K562 (cell line): ENCODE measurements around the gene UBASH3B. TPM values are rescaled to one million over a fixed set of nuclear protein-coding genes. Genes with fewer than 3 reads are reported as not detected.

Source experiments
- ATAC-seq: fragments of 200-7000 bp; cut with Tn5 transposase; 3 replicates; pipeline ENCODE4 v1.9.1; 2020; ENCODE audit warnings: moderate library complexity
- BruUV-seq: library from RNA; stranded (reverse); fragments of 400-500 nt; replicated peaks from 2 replicates; lab custom pipeline; 2021; lab: Mats Ljungman, UMichigan
- CTCF ChIA-PET: fragments of 300-600 bp; formaldehyde crosslinking; extraction: SDS; loops from one replicate; lab custom pipeline; 2021; ENCODE audit warnings: low intra/inter-chr PET ratio; lab: Yijun Ruan, JAX
- POLR2A ChIA-PET: fragments of 300-600, 350-650 bp; sonication (Branson Sonifier 250); formaldehyde crosslinking; extraction: SDS; loops from one replicate; lab custom pipeline; 2021; ENCODE audit warnings: antibody characterized with exemption, inconsistent platforms; lab: Yijun Ruan, JAX
- DNase-seq, 4 experiments: peaks; one replicate each; pipeline versions ENCODE4 v3.0.0 to v3.0.0-alpha.2; 2011 to 2018; ENCODE audit warnings: low spot score in 3 of 4, mixed read lengths in 3 of 4; ENCODE audit errors: extremely low read depth in 1 of 4
- FAIRE-seq: peaks from 2 replicates; lab custom pipeline; 2011; peaks lifted over from hg19 to GRCh38; lab: Jason Lieb, UNC
- H2AFZ ChIP-seq: 2 replicates; pipeline ENCODE4 v1.6.0; 2011; ENCODE audit warnings: low read depth, low read length, control low read depth, inconsistent platforms
- H3K27ac ChIP-seq: fragments of 200-600 bp; 3 replicates; pipeline ENCODE4 v1.8.0; 2011; ENCODE audit warnings: low read depth, mild to moderate bottlenecking, control low read depth, inconsistent platforms, low read length, moderate library complexity, mixed read lengths; ENCODE audit errors: extremely low read depth
- H3K27me3 ChIP-seq, 2 experiments: fragments of 300-600 bp in 1 of 2; 2 replicates in 1 of 2; 3 replicates in 1 of 2; pipeline versions ENCODE4 v1.6.0 to v1.8.0; 2011; ENCODE audit warnings: inconsistent platforms in 2 of 2, low read length in 2 of 2, mild to moderate bottlenecking in 1 of 2, mixed read lengths in 1 of 2, moderate library complexity in 1 of 2; ENCODE audit not compliant: control insufficient read depth in 2 of 2, insufficient read depth in 2 of 2
- H3K36me3 ChIP-seq: fragments of 300-600 bp; 3 replicates; pipeline ENCODE4 v1.8.0; 2011; ENCODE audit warnings: mild to moderate bottlenecking, low read length, inconsistent platforms; ENCODE audit not compliant: control insufficient read depth, insufficient read depth
- H3K4me1 ChIP-seq, 2 experiments: fragments of 200-600 bp in 1 of 2; replicated peaks in 1 of 2; 2 replicates in 1 of 2; 3 replicates in 1 of 2; pipeline versions ENCODE4 v1.5.1 to v1.8.0; 2011; ENCODE audit warnings: inconsistent platforms in 2 of 2, low read length in 2 of 2, mild to moderate bottlenecking in 1 of 2, mixed read lengths in 1 of 2, moderate library complexity in 1 of 2; ENCODE audit not compliant: control insufficient read depth in 2 of 2, insufficient read depth in 2 of 2
- H3K4me2 ChIP-seq: 2 replicates; pipeline ENCODE4 v1.6.1; 2011; ENCODE audit warnings: low read length, control low read depth, inconsistent platforms, mixed read lengths; ENCODE audit not compliant: insufficient read depth
- H3K4me3 ChIP-seq: fragments of 200-600 bp; sonication (generic), shearing (Covaris generic); 2 replicates; pipeline ENCODE4 v1.5.1; 2016; ENCODE audit warnings: control low read depth, inconsistent platforms
- H3K79me2 ChIP-seq: fragments of 200-600 bp; 3 replicates; pipeline ENCODE4 v1.8.0; 2011; ENCODE audit warnings: low read length, inconsistent platforms; ENCODE audit not compliant: control insufficient read depth, insufficient read depth
- H3K9ac ChIP-seq, 2 experiments: 2 replicates each; pipeline versions ENCODE4 v1.6.0 to v1.6.1; 2011; ENCODE audit warnings: low read depth in 2 of 2, low read length in 2 of 2, control low read depth in 1 of 2, inconsistent platforms in 1 of 2, mild to moderate bottlenecking in 1 of 2, mixed read lengths in 1 of 2; ENCODE audit not compliant: insufficient read depth in 1 of 2
- H3K9me1 ChIP-seq: one replicate; pipeline ENCODE4 v1.6.0; 2011; ENCODE audit warnings: inconsistent platforms, mild to moderate bottlenecking, low read length, moderate library complexity; ENCODE audit not compliant: control insufficient read depth, insufficient read depth
- H3K9me3 ChIP-seq: replicated peaks from 2 replicates; pipeline ENCODE4 v1.5.1; 2011; ENCODE audit warnings: low read depth, low read length, inconsistent platforms; ENCODE audit not compliant: control insufficient read depth, insufficient read depth
- H4K20me1 ChIP-seq: replicated peaks from 2 replicates; pipeline ENCODE4 v1.6.1; 2011; ENCODE audit warnings: low read length, inconsistent platforms, mixed read lengths; ENCODE audit not compliant: control insufficient read depth, insufficient read depth
- BRF1 ChIP-seq: IDR thresholded peaks from 3 replicates; pipeline ENCODE4 v1.6.1; 2011; ENCODE audit warnings: borderline replicate concordance, mild to moderate bottlenecking; ENCODE audit not compliant: insufficient read length; ENCODE audit errors: extremely low read depth
- HMG20B ChIP-seq: fragments of 250-450 bp; sonication (Bioruptor Pico); IDR thresholded peaks from 2 replicates; pipeline ENCODE4 v1.5.0; 2021; ENCODE audit warnings: mild to moderate bottlenecking
- RFX5 ChIP-seq: IDR thresholded peaks from 2 replicates; pipeline ENCODE4 v1.6.1; 2011; ENCODE audit warnings: low read depth, mild to moderate bottlenecking, improper control_type of control experiment, low read length
- SRSF9 ChIP-seq: fragments of 200-400 bp; formaldehyde crosslinking; IDR thresholded peaks from 2 replicates; pipeline ENCODE4 v1.6.1; 2017; ENCODE audit warnings: low read depth, low read length, borderline replicate concordance
- TBP ChIP-seq: optimal IDR thresholded peaks from 2 replicates; pipeline ENCODE3; 2011; ENCODE audit warnings: low read depth, low read length, improper control_type of control experiment
- WGBS: fragments of 100-300 bp; shearing (Covaris generic); methylation state at CpG from one replicate; pipeline ENCODE4 v1.1.6; 2016; ENCODE audit warnings: low coverage, mixed read lengths; ENCODE audit not compliant: insufficient coverage; ENCODE audit errors: missing lambda C conversion rate; 5-methylcytosine and 5-hydroxymethylcytosine counted together
- in situ Hi-C: fragments of 300-500 bp; cut with MboI; formaldehyde crosslinking; loops from 4 replicates; pipeline ENCODE4 v1.15.0; 2018; ENCODE audit warnings: inconsistent platforms, mixed read lengths
- intact Hi-C: fragments of 100-400 bp; cut with micrococcal nuclease; formaldehyde crosslinking; loops from 2 replicates; pipeline ENCODE4 v1.14.2; 2022
- polyA plus RNA-seq, 8 experiments: library from polyadenylated mRNA; depleted of rRNA in 4 of 8; stranded (reverse) in 5 of 8; unstranded in 3 of 8; fragments of >200 nt; fragmentation: Nextera tagmentation in 2 of 8; fragmentation: Illumina TruSeq in 1 of 8; extraction: Ambion mirVana in 2 of 8; extraction: Trizol in 1 of 8; gene quantifications; 2 replicates each; pipeline versions ENCODE4 v1.2.1 to v1.2.3, GENCODE V29; 2011 to 2014; ENCODE audit warnings: inconsistent platforms in 1 of 8, missing spikeins in 1 of 8
- total RNA-seq, 7 experiments: library from RNA; depleted of rRNA in 6 of 7; stranded (reverse); fragments of >200 nt in 6 of 7; fragmentation: Illumina TruSeq in 2 of 7; extraction: Trizol in 2 of 7; gene quantifications; 2 replicates each; pipeline versions ENCODE4 v1.2.1 to v1.2.3, GENCODE V29; 2011 to 2021; ENCODE audit warnings: low replicate concordance in 1 of 7
- TF ChIP-seq, protein P1 (sequence below): fragments of 450-650 bp; IDR thresholded peaks from 2 replicates; pipeline ENCODE4 v1.6.1; 2017; ENCODE audit warnings: antibody characterized with exemption

Gene UBASH3B
- total and polyA plus RNA-seq, 9 of the 15 experiments (the other 6 are each of a cell fraction or from before 2014, with no cell fraction given) = 0.01 to 0.31 (median 0.08) TPM; not detected in 2

DNA sequence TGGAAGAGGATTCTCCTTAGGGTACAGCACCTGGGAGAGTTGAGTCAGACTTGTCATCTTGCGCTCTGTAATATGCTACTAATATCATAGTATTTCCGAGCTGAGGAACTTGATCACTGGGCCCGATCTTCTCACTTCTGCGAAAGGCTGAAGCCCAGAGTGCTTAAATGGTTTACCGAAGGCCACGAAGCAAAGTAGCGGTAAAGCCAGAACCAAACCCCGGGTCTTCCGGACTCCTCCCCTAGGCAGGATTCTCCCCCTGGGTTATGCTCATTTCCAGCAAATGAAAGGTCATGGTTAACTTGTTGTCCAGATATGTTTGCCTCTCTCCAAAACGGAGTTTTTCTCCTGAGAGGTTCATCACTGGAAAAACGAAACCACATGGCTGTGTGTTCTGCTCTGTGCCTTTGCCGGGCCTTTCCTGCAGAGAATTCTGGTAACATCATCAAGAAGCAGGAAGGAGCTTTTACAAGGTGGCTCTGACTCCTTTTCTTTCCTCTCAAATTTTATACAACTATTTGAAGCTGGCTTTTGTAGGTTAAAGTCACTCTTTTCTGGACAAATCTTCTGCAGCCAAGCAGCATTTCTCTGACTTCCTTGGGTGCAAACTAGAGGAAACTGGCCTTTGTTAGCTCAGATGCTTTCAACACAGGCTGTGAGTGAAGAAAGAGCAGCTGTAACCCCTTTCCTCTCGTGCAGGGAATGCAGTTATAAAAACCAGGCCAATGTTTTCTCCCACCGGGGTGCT, 35.5 kb downstream of the UBASH3B start:
- no peaks in the 10 kb centered on the region for H3K79me2 ChIP-seq
- TF ChIP-seq SRSF9 = no peak
- TF ChIP-seq RFX5 = no peak
- no peak for TF ChIP-seq BRF1
- no peak for TF ChIP-seq TBP
- no peak for TF ChIP-seq HMG20B (CRISPR knock-in tag)
- TF ChIP-seq, protein P1, sequence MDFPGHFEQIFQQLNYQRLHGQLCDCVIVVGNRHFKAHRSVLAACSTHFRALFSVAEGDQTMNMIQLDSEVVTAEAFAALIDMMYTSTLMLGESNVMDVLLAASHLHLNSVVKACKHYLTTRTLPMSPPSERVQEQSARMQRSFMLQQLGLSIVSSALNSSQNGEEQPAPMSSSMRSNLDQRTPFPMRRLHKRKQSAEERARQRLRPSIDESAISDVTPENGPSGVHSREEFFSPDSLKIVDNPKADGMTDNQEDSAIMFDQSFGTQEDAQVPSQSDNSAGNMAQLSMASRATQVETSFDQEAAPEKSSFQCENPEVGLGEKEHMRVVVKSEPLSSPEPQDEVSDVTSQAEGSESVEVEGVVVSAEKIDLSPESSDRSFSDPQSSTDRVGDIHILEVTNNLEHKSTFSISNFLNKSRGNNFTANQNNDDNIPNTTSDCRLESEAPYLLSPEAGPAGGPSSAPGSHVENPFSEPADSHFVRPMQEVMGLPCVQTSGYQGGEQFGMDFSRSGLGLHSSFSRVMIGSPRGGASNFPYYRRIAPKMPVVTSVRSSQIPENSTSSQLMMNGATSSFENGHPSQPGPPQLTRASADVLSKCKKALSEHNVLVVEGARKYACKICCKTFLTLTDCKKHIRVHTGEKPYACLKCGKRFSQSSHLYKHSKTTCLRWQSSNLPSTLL = no peak
- no peak for DNase-seq
- no peak overlapping the region for H3K4me2 ChIP-seq
- no peaks in the 10 kb centered on the region for H3K9me3 ChIP-seq
- H3K36me3 ChIP-seq = no peaks in the 10 kb centered on the region
- no peak overlapping the region for H3K4me3 ChIP-seq
- no peak overlapping the region for H3K9ac ChIP-seq
- H4K20me1 ChIP-seq = 0 out of 2 replicates have a peak, but pooled peaks cover 3% of the 10 kb centered on the region
- in situ Hi-C loops = no loop called here
- H3K27me3 ChIP-seq = peaks cover 0 to 15% of the 10 kb centered on the region in 2 experiments; a peak in 3 of 5 replicates
- H3K27ac ChIP-seq = no peak overlapping the region
- under 1% methylated on average over 14 of the region's 14 CpGs for WGBS
- ChIA-PET POLR2A (no interaction called here), CTCF (no interaction called here)
- H3K4me1 ChIP-seq = no peaks in the 10 kb centered on the region; a peak in 1 of 5 replicates
- FAIRE-seq = no peak
- no peak overlapping the region for H2AFZ ChIP-seq
- no peak for ATAC-seq
- H3K9me1 ChIP-seq = no peaks in the 10 kb centered on the region
- intact Hi-C loops = no loop called here
- BruUV-seq = no TSS peak
